IMR-90 (cell line): ENCODE measurements around the gene ZBTB45. TPM values are rescaled to one million over a fixed set of nuclear protein-coding genes. Genes with fewer than 3 reads are reported as not detected.

Experiments
- ATAC-seq: fragments of 200-7000 bp; cut with Tn5 transposase; 2 replicates; pipeline ENCODE4 v1.9.1; 2020; ENCODE audit warnings: low read depth, mild to moderate bottlenecking, moderate library complexity
- BruUV-seq: library from RNA; stranded (reverse); fragments of 400-500 nt; replicated peaks from 2 replicates; lab custom pipeline; 2021; lab: Mats Ljungman, UMichigan
- CTCF ChIA-PET: fragments of 300-600 bp; formaldehyde crosslinking; extraction: SDS; loops from one replicate; lab custom pipeline; 2021; ENCODE audit warnings: antibody characterized with exemption; lab: Yijun Ruan, JAX
- POLR2A ChIA-PET: fragments of 300-600 bp; sonication (Branson Sonifier 250); formaldehyde crosslinking; loops from one replicate; lab custom pipeline; 2022; ENCODE audit warnings: antibody characterized with exemption; ENCODE audit not compliant: unreplicated experiment; lab: Charles Lee
- DNase-seq: peaks from one replicate; pipeline ENCODE4 v3.0.0; 2013
- H2AFZ ChIP-seq: replicated peaks from 2 replicates; pipeline ENCODE3; 2013; ENCODE audit warnings: low read length, mild to moderate bottlenecking; ENCODE audit not compliant: poor library complexity
- H2AK5ac ChIP-seq: 2 replicates; pipeline ENCODE4 v1.6.1; 2013; ENCODE audit warnings: low read depth, low read length, inconsistent platforms
- H2AK9ac ChIP-seq: replicated peaks from 2 replicates; pipeline ENCODE3; 2013; ENCODE audit warnings: mild to moderate bottlenecking, low read depth, low read length, moderate library complexity; ENCODE audit not compliant: poor library complexity
- H2BK120ac ChIP-seq: 2 replicates; pipeline ENCODE4 v1.6.1; 2013; ENCODE audit warnings: low read depth, low read length, inconsistent platforms
- H2BK15ac ChIP-seq: 3 replicates; pipeline ENCODE4 v1.6.1; 2013; ENCODE audit warnings: low read depth, low read length, inconsistent platforms
- H2BK20ac ChIP-seq: 2 replicates; pipeline ENCODE4 v1.6.1; 2013; ENCODE audit warnings: low read depth, mild to moderate bottlenecking, inconsistent platforms, low read length, moderate library complexity
- H2BK5ac ChIP-seq: 2 replicates; pipeline ENCODE4 v1.6.1; 2013; ENCODE audit warnings: mild to moderate bottlenecking, low read depth, low read length, inconsistent platforms; ENCODE audit not compliant: poor library complexity, severe bottlenecking
- H3K14ac ChIP-seq: replicated peaks from 2 replicates; pipeline ENCODE4 v1.6.1; 2013; ENCODE audit warnings: low read depth, low read length, inconsistent platforms
- H3K18ac ChIP-seq: 2 replicates; pipeline ENCODE4 v1.6.1; 2013; ENCODE audit warnings: low read depth, low read length, control low read depth
- H3K23ac ChIP-seq: 2 replicates; pipeline ENCODE4 v1.6.1; 2013; ENCODE audit warnings: low read depth, low read length, inconsistent platforms
- H3K27ac ChIP-seq: 2 replicates; pipeline ENCODE4 v1.5.1; 2013; ENCODE audit warnings: mild to moderate bottlenecking, control low read depth, low read length; ENCODE audit not compliant: insufficient read depth
- H3K27me3 ChIP-seq: 2 replicates; pipeline ENCODE4 v1.6.1; 2013; ENCODE audit warnings: low read length; ENCODE audit not compliant: control insufficient read depth, insufficient read depth
- H3K36me3 ChIP-seq: 2 replicates; pipeline ENCODE4 v1.6.1; 2013; ENCODE audit warnings: low read length, mixed read lengths; ENCODE audit not compliant: control insufficient read depth, insufficient read depth
- H3K4ac ChIP-seq: 2 replicates; pipeline ENCODE4 v1.6.1; 2013; ENCODE audit warnings: low read depth, low read length, inconsistent platforms
- H3K4me1 ChIP-seq: 2 replicates; pipeline ENCODE4 v1.6.1; 2013; ENCODE audit warnings: low read length, mixed read lengths; ENCODE audit not compliant: control insufficient read depth, insufficient read depth
- H3K4me2 ChIP-seq: 2 replicates; pipeline ENCODE4 v1.6.1; 2013; ENCODE audit warnings: low read depth, mild to moderate bottlenecking, control low read depth, low read length, moderate library complexity
- H3K4me3 ChIP-seq: 2 replicates; pipeline ENCODE4 v1.5.1; 2013; ENCODE audit warnings: low read depth, mild to moderate bottlenecking, control low read depth, low read length, moderate library complexity; ENCODE audit not compliant: insufficient read depth
- H3K56ac ChIP-seq: 2 replicates; pipeline ENCODE4 v1.6.1; 2013; ENCODE audit warnings: low read length, inconsistent platforms; ENCODE audit not compliant: insufficient read depth; ENCODE audit errors: extremely low read depth
- H3K79me1 ChIP-seq, 2 experiments: 2 replicates each; pipeline ENCODE4 v1.6.1; 2013; ENCODE audit warnings: low read length in 2 of 2, inconsistent platforms in 1 of 2, low read depth in 1 of 2
- H3K9ac ChIP-seq: 2 replicates; pipeline ENCODE4 v1.6.1; 2013; ENCODE audit warnings: low read depth, low read length, control low read depth
- H3K9me1 ChIP-seq: 2 replicates; pipeline ENCODE4 v1.6.1; 2013; ENCODE audit warnings: low read length, inconsistent platforms; ENCODE audit not compliant: insufficient read depth
- H3K9me3 ChIP-seq: 2 replicates; pipeline ENCODE4 v1.6.1; 2013; ENCODE audit warnings: low read length; ENCODE audit not compliant: control insufficient read depth, insufficient read depth
- H4K20me1 ChIP-seq: 2 replicates; pipeline ENCODE4 v1.6.1; 2013; ENCODE audit warnings: low read length, inconsistent platforms; ENCODE audit not compliant: insufficient read depth
- H4K5ac ChIP-seq: 2 replicates; pipeline ENCODE4 v1.6.1; 2013; ENCODE audit warnings: mild to moderate bottlenecking, low read depth, low read length, control low read depth
- H4K8ac ChIP-seq, 2 experiments: 2 replicates each; pipeline ENCODE4 v1.6.1; 2013; ENCODE audit warnings: low read depth in 2 of 2, low read length in 2 of 2, control low read depth in 1 of 2, inconsistent platforms in 1 of 2
- H4K91ac ChIP-seq: 2 replicates; pipeline ENCODE4 v1.6.1; 2013; ENCODE audit warnings: low read depth, low read length, inconsistent platforms; ENCODE audit not compliant: insufficient read depth
- CEBPB ChIP-seq: IDR thresholded peaks from 2 replicates; pipeline ENCODE4 v1.6.1; 2012; ENCODE audit warnings: low read depth, low read length, improper control_type of control experiment
- CHD1 ChIP-seq: IDR thresholded peaks from 2 replicates; pipeline ENCODE4 v1.6.1; 2012; ENCODE audit warnings: low read depth, low read length, improper control_type of control experiment
- MAFK ChIP-seq: IDR thresholded peaks from 2 replicates; pipeline ENCODE4 v1.6.1; 2012; ENCODE audit warnings: low read depth, low read length, improper control_type of control experiment
- MAZ ChIP-seq: IDR thresholded peaks from 2 replicates; pipeline ENCODE4 v1.6.1; 2012; ENCODE audit warnings: low read depth, mild to moderate bottlenecking, low read length, improper control_type of control experiment, moderate library complexity, borderline replicate concordance
- MXI1 ChIP-seq: IDR thresholded peaks from 2 replicates; pipeline ENCODE4 v1.6.1; 2012; ENCODE audit warnings: low read depth, mild to moderate bottlenecking, low read length, moderate library complexity, borderline replicate concordance
- NFE2L2 ChIP-seq: fragments of 150-350 bp; IDR thresholded peaks from 2 replicates; pipeline ENCODE4 v1.6.1; 2016; ENCODE audit warnings: low read depth, mild to moderate bottlenecking, low read length
- RCOR1 ChIP-seq: IDR thresholded peaks from 2 replicates; pipeline ENCODE4 v1.6.1; 2012; ENCODE audit warnings: mild to moderate bottlenecking, low read length, improper control_type of control experiment; ENCODE audit not compliant: insufficient replicate concordance
- RFX5 ChIP-seq: IDR thresholded peaks from 2 replicates; pipeline ENCODE4 v1.8.0; 2012; ENCODE audit warnings: low read depth, mild to moderate bottlenecking, low read length, moderate library complexity
- SMC3 ChIP-seq: fragments of 150-350 bp; IDR thresholded peaks from 2 replicates; pipeline ENCODE4 v1.6.1; 2016; ENCODE audit warnings: low read depth, mild to moderate bottlenecking, antibody characterized with exemption, low read length, moderate library complexity
- whole genome bisulfite sequencing, 2 experiments: methylation state at CpG; one replicate each; pipeline versions ENCODE4 v1.1.5 to v1.1.7; 2013; ENCODE audit warnings: missing lambda C conversion rate in 2 of 2; ENCODE audit not compliant: insufficient read length in 1 of 2; ENCODE audit errors: extremely low coverage in 2 of 2; 5-methylcytosine and 5-hydroxymethylcytosine counted together
- dilution Hi-C: fragments of 300-500 bp; cut with HindIII; formaldehyde crosslinking; loops from one replicate; pipeline ENCODE4 v1.14.3; 2018; ENCODE audit warnings: low sequenced_read_pairs; ENCODE audit not compliant: unreplicated experiment
- in situ Hi-C: fragments of 300-500 bp; cut with MboI; formaldehyde crosslinking; loops from 3 replicates; pipeline ENCODE4 v1.14.3; 2019; ENCODE audit warnings: low sequenced_read_pairs, inconsistent platforms, mixed read lengths
- intact Hi-C: fragments of 100-400 bp; cut with micrococcal nuclease; formaldehyde crosslinking; loops from 2 replicates; pipeline ENCODE4 v1.10.0; 2022
- polyA plus RNA-seq, 3 experiments: library from polyadenylated mRNA; depleted of rRNA; stranded (reverse); fragments of >200 nt; gene quantifications; 2 replicates each; pipeline ENCODE4 v1.2.3, GENCODE V29; 2012; ENCODE audit warnings: low replicate concordance in 1 of 3
- total RNA-seq: library from RNA; depleted of rRNA; stranded (reverse); fragments of >200 nt; gene quantifications from 2 replicates; pipeline ENCODE4 v1.2.3, GENCODE V29; 2012
- TF ChIP-seq, protein P1 (sequence below): conservative IDR thresholded peaks from 2 replicates; pipeline ENCODE4 v1.5.1; 2012; ENCODE audit warnings: mild to moderate bottlenecking, low read depth, low read length, improper control_type of control experiment

Gene ZBTB45
- total and polyA plus RNA-seq, 2 of the 4 experiments (the other 2 are of a cell fraction), result 1.4 to 9.7 TPM

DNA sequence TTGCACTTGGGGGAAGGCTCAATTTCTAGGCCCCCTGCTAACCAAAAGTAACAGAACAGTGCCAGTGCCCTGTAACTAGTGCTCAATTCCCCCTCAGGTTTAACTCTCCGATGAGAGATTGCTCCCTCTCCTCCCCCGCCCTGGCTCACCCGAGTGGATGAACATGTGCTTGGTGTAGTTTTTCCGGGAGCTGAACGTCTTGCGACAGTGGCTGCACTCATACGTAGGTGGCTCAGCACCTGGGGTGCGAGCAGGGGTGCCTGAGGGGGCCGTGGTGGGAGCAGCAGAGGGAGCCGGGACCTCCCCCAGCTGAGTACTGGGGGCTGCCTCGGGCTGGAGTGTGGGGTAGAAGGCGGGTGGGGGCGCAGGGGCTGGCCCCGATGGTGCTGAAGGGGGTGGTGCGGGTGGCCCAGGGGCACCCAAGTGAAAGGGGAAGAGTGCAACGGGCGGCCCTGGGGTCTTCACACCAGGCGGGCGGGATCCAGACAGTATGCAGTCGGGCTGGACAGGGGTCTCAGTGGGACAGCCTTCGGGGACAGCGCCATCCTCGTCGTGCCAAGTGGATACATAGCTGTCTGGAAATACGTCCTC lies 3.3 kb downstream of the ZBTB45 start:
- Histone ChIP-seq H3K14ac (no peak overlapping the region), H3K4me1 (peaks cover 6% of the 10 kb centered on the region), H4K5ac (no peak overlapping the region), H4K20me1 (peaks cover 26% of the 10 kb centered on the region), H3K18ac (no peak overlapping the region), H3K4me2 (no peak overlapping the region), H3K4me3 (no peak overlapping the region), H2BK20ac (no peak overlapping the region), H3K56ac (no peak overlapping the region), H4K91ac (no peak overlapping the region), H3K27me3 (no peaks in the 10 kb centered on the region), H3K36me3 (peaks cover 18% of the 10 kb centered on the region), H3K9me3 (no peaks in the 10 kb centered on the region), H2BK5ac (no peak overlapping the region), H2BK120ac (no peak overlapping the region), H4K8ac (no peak overlapping the region), H3K9me1 (peaks cover 8% of the 10 kb centered on the region), H2BK15ac (no peak overlapping the region), H3K23ac (no peak overlapping the region), H3K4ac (no peak overlapping the region), H2AK5ac (no peak overlapping the region), H3K9ac (no peak overlapping the region), H2AFZ (no peak overlapping the region), H3K27ac (no peak overlapping the region), H2AK9ac (peak overlapping the region; percentile 28), H3K79me1 (peaks cover 4 to 67% of the 10 kb centered on the region in 2 experiments; a peak in 3 of 4 replicates)
- ChIA-PET POLR2A (no interaction called here), CTCF (no interaction called here)
- 100% methylated on average over 5 of the region's 25 CpGs; no CpG with 5 or more reads in 1 of the 2 experiments for WGBS, 2 experiments
- DNase-seq (no peak), ATAC-seq (no peak)
- intact Hi-C loops, result loop anchor here (5.0 kb wide), 1 partner anchor 209 kb away; the partner anchor contains the start of gene ERVK3-1
- in situ Hi-C loops, result no loop called here
- dilution Hi-C loops, result no loop called here
- TF ChIP-seq SMC3 (no peak), MAZ (no peak), RFX5 (no peak), MAFK (no peak), CHD1 (no peak), NFE2L2 (no peak), CEBPB (no peak), MXI1 (no peak), RCOR1 (no peak)
- TF ChIP-seq, protein P1, sequence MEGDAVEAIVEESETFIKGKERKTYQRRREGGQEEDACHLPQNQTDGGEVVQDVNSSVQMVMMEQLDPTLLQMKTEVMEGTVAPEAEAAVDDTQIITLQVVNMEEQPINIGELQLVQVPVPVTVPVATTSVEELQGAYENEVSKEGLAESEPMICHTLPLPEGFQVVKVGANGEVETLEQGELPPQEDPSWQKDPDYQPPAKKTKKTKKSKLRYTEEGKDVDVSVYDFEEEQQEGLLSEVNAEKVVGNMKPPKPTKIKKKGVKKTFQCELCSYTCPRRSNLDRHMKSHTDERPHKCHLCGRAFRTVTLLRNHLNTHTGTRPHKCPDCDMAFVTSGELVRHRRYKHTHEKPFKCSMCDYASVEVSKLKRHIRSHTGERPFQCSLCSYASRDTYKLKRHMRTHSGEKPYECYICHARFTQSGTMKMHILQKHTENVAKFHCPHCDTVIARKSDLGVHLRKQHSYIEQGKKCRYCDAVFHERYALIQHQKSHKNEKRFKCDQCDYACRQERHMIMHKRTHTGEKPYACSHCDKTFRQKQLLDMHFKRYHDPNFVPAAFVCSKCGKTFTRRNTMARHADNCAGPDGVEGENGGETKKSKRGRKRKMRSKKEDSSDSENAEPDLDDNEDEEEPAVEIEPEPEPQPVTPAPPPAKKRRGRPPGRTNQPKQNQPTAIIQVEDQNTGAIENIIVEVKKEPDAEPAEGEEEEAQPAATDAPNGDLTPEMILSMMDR, result no peak
- BruUV-seq, result no TSS peak
